Esophagus muscularis mucosa (tissue), 4 donors: ENCODE measurements around the gene PTPRD.

Source experiments
- EP300 ChIP-seq: sonication (generic); formaldehyde crosslinking; IDR thresholded peaks from one replicate; pipeline ENCODE4 v1.6.1; 2017; ENCODE audit warnings: antibody characterized with exemption
- POLR2A ChIP-seq: fragments of 450-650 bp; IDR thresholded peaks from one replicate; pipeline ENCODE4 v1.6.1; 2017; ENCODE audit warnings: antibody characterized with exemption, moderate library complexity, mild to moderate bottlenecking, low read depth
- POLR2AphosphoS5 ChIP-seq, 2 donors: sonication (generic); formaldehyde crosslinking; IDR thresholded peaks; one replicate each; pipeline ENCODE4 v1.6.1; 2017; ENCODE audit warnings: antibody characterized with exemption in 2 of 2
- TF ChIP-seq, protein P1 (sequence below), 3 experiments: fragments of 200-600 bp in 2 of 3; fragments of 450-650 bp in 1 of 3; sonication (generic) in 2 of 3; IDR thresholded peaks; one replicate each; pipeline ENCODE4 v1.5.1; 2017 to 2019; ENCODE audit warnings: antibody characterized with exemption in 3 of 3, mild to moderate bottlenecking in 2 of 3, moderate library complexity in 1 of 3

DNA sequence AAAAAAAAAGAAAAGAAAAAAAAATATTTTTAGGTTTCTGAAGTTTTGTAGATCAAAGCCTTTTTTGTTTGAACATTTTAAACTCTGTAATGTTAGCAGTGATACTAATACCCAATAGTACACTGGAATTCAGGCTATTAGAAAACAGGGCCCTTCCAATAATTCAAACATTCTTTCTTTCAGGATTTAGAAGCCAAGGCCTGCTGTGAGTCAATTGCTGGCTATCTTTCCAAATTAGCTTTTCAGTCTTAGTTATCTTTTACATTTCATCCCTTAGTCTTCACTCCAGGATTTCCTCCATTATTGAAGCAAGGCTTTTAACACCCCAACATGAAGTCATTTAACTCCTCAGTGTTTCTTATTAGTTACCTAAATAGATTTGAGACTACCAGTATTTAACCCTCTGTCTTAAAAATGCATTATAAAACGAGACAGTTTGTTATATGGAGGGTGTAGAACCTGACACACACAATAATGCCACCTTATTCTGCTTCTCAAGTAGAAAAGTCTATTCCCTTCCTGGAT lies 1861.3 kb downstream of the PTPRD start:
- TF ChIP-seq, protein P1, sequence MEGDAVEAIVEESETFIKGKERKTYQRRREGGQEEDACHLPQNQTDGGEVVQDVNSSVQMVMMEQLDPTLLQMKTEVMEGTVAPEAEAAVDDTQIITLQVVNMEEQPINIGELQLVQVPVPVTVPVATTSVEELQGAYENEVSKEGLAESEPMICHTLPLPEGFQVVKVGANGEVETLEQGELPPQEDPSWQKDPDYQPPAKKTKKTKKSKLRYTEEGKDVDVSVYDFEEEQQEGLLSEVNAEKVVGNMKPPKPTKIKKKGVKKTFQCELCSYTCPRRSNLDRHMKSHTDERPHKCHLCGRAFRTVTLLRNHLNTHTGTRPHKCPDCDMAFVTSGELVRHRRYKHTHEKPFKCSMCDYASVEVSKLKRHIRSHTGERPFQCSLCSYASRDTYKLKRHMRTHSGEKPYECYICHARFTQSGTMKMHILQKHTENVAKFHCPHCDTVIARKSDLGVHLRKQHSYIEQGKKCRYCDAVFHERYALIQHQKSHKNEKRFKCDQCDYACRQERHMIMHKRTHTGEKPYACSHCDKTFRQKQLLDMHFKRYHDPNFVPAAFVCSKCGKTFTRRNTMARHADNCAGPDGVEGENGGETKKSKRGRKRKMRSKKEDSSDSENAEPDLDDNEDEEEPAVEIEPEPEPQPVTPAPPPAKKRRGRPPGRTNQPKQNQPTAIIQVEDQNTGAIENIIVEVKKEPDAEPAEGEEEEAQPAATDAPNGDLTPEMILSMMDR (IDR thresholded peaks at IDR 0.05) = no peak
- TF ChIP-seq POLR2AphosphoS5 (IDR thresholded peaks at IDR 0.05) = no peak
- TF ChIP-seq POLR2A = no peak
- no peak for TF ChIP-seq EP300
